MG63 (cell line): ENCODE results near the gene CDC45. TPM values are rescaled to one million over a fixed set of nuclear protein-coding genes. Genes with fewer than 3 reads are reported as not detected.
"Not testable (repeated sequence)": the region's sequence is repeated elsewhere in the genome, so short reads cannot be mapped to it uniquely, and the experiment has no call there.

Experiments
- DNase-seq: peaks from one replicate; pipeline ENCODE4 v3.0.0-alpha.2; 2020
- H3K27me3 ChIP-seq: fragments of 250-450 bp; sonication (Bioruptor Pico); 2 replicates; pipeline ENCODE4 v1.5.1; 2020; ENCODE audit warnings: mild to moderate bottlenecking, moderate library complexity
- H3K36me3 ChIP-seq: fragments of 250-450 bp; sonication (Bioruptor Pico); 2 replicates; pipeline ENCODE4 v1.5.1; 2020; ENCODE audit warnings: mild to moderate bottlenecking, moderate library complexity
- H3K4me3 ChIP-seq: fragments of 250-450 bp; sonication (Bioruptor Pico); 2 replicates; pipeline ENCODE4 v1.5.1; 2020; ENCODE audit warnings: mild to moderate bottlenecking, moderate library complexity
- H3K9me3 ChIP-seq: fragments of 250-450 bp; sonication (Bioruptor Pico); 2 replicates; pipeline ENCODE4 v1.5.1; 2020; ENCODE audit warnings: mild to moderate bottlenecking, moderate library complexity
- total RNA-seq: library from RNA; depleted of rRNA; stranded (reverse); fragments of >200 nt; shearing (Covaris generic); gene quantifications from 2 replicates; pipeline ENCODE4 v1.2.3, GENCODE V29; 2014; ENCODE audit warnings: low replicate concordance

The CDC45 gene
- total RNA-seq, 1 experiment from 2014 or later: 81.8 TPM

- no peaks in the 10 kb centered on the region for H3K27me3 ChIP-seq
- no peak overlapping the region for H3K4me3 ChIP-seq
- no peaks in the 10 kb centered on the region for H3K9me3 ChIP-seq
- no peaks in the 10 kb centered on the region; the same call in 1 of the 2 replicates for H3K36me3 ChIP-seq
- DNase-seq: no peak
Measured at GRCh38 chr22:19525116-19525660, 45.5 kb downstream of the CDC45 start.

- Histone ChIP-seq H3K36me3 (no peaks in the 10 kb centered on the region; the same call in 1 of the 2 replicates), H3K9me3 (no peaks in the 10 kb centered on the region), H3K4me3 (no peak overlapping the region), H3K27me3 (no peaks in the 10 kb centered on the region)
- no peak for DNase-seq
Measured at GRCh38 chr22:19525666-19526065, 45.9 kb downstream of the CDC45 start.

GRCh38 chr22:19526076-19526701 lies 46.5 kb downstream of the CDC45 start:
- Histone ChIP-seq H3K4me3 (no peak overlapping the region), H3K9me3 (no peaks in the 10 kb centered on the region), H3K36me3 (no peaks in the 10 kb centered on the region; the same call in 1 of the 2 replicates), H3K27me3 (no peaks in the 10 kb centered on the region)
- no peak for DNase-seq

GRCh38 chr22:19526702-19527111 lies 47.0 kb downstream of the CDC45 start:
- DNase-seq: no peak
- H3K27me3 ChIP-seq: no peaks in the 10 kb centered on the region
- no peak overlapping the region for H3K4me3 ChIP-seq
- no peaks in the 10 kb centered on the region for H3K9me3 ChIP-seq
- no peaks in the 10 kb centered on the region for H3K36me3 ChIP-seq

- no peak for DNase-seq
- H3K27me3 ChIP-seq: no peaks in the 10 kb centered on the region
- H3K36me3 ChIP-seq: no peaks in the 10 kb centered on the region
- no peak overlapping the region for H3K4me3 ChIP-seq
- H3K9me3 ChIP-seq: no peaks in the 10 kb centered on the region
Measured at GRCh38 chr22:19527321-19527721, 47.6 kb downstream of the CDC45 start.

- no peak overlapping the region for H3K4me3 ChIP-seq
- DNase-seq: peak; percentile 76
- H3K36me3 ChIP-seq: no peaks in the 10 kb centered on the region
Measured at GRCh38 chr22:19527861-19528417, 48.2 kb downstream of the CDC45 start.

GRCh38 chr22:19529811-19530210 lies 50.1 kb downstream of the CDC45 start:
- no peak overlapping the region for H3K4me3 ChIP-seq
- H3K27me3 ChIP-seq: no peaks in the 10 kb centered on the region
- H3K9me3 ChIP-seq: no peaks in the 10 kb centered on the region
- H3K36me3 ChIP-seq: no peaks in the 10 kb centered on the region
- no peak for DNase-seq

More at GRCh38 chr22:19527861-19528417, 48.2 kb downstream of the CDC45 start:
- Histone ChIP-seq H3K9me3 (no peaks in the 10 kb centered on the region), H3K27me3 (no peaks in the 10 kb centered on the region)

- DNase-seq: no peak
- H3K9me3 ChIP-seq: no peaks in the 10 kb centered on the region
- H3K4me3 ChIP-seq: no peak overlapping the region
- no peaks in the 10 kb centered on the region for H3K27me3 ChIP-seq
- H3K36me3 ChIP-seq: no peaks in the 10 kb centered on the region
Measured at GRCh38 chr22:19530751-19531150, 51.0 kb downstream of the CDC45 start.

- H3K27me3 ChIP-seq, H3K9me3 ChIP-seq, H3K36me3 ChIP-seq, H3K4me3 ChIP-seq, DNase-seq: not testable (repeated sequence)
Measured at GRCh38 chr22:19531327-19531726, 51.6 kb downstream of the CDC45 start.

- Histone ChIP-seq H3K27me3 (no peaks in the 10 kb centered on the region), H3K36me3 (no peaks in the 10 kb centered on the region), H3K9me3 (no peaks in the 10 kb centered on the region), H3K4me3 (no peak overlapping the region)
- DNase-seq: no peak
Measured at GRCh38 chr22:19533049-19533626, 53.4 kb downstream of the CDC45 start.

- Histone ChIP-seq H3K36me3 (no peaks in the 10 kb centered on the region), H3K4me3 (no peak overlapping the region), H3K9me3 (no peaks in the 10 kb centered on the region), H3K27me3 (no peaks in the 10 kb centered on the region)
- DNase-seq: no peak
Measured at GRCh38 chr22:19533857-19534256, 54.1 kb downstream of the CDC45 start.

GRCh38 chr22:19535001-19535400 lies 55.3 kb downstream of the CDC45 start:
- Histone ChIP-seq H3K9me3 (no peaks in the 10 kb centered on the region), H3K36me3 (no peaks in the 10 kb centered on the region), H3K4me3 (no peak overlapping the region), H3K27me3 (no peaks in the 10 kb centered on the region)
- DNase-seq: no peak

- H3K36me3 ChIP-seq: no peaks in the 10 kb centered on the region
- H3K4me3 ChIP-seq: no peak overlapping the region
- no peaks in the 10 kb centered on the region for H3K9me3 ChIP-seq
- no peak for DNase-seq
- peaks cover 3% of the 10 kb centered on the region; the same call in 1 of the 2 replicates for H3K27me3 ChIP-seq
Measured at GRCh38 chr22:19536564-19536963, 56.8 kb downstream of the CDC45 start.

GRCh38 chr22:19537941-19538488 lies 58.3 kb downstream of the CDC45 start:
- H3K9me3 ChIP-seq: no peaks in the 10 kb centered on the region
- H3K36me3 ChIP-seq: no peaks in the 10 kb centered on the region
- no peak overlapping the region for H3K4me3 ChIP-seq
- DNase-seq: no peak
- H3K27me3 ChIP-seq: peaks cover 3% of the 10 kb centered on the region; the same call in 1 of the 2 replicates

GRCh38 chr22:19540394-19540793 lies 60.7 kb downstream of the CDC45 start:
- DNase-seq: no peak
- Histone ChIP-seq H3K27me3 (peaks cover 3% of the 10 kb centered on the region; the same call in 1 of the 2 replicates), H3K4me3 (no peak overlapping the region), H3K9me3 (no peaks in the 10 kb centered on the region), H3K36me3 (no peaks in the 10 kb centered on the region)

- Histone ChIP-seq H3K9me3 (no peaks in the 10 kb centered on the region), H3K27me3 (peaks cover 3% of the 10 kb centered on the region; the same call in 1 of the 2 replicates), H3K4me3 (no peak overlapping the region), H3K36me3 (no peaks in the 10 kb centered on the region)
- DNase-seq: no peak
Measured at GRCh38 chr22:19543970-19544708, 64.4 kb downstream of the CDC45 start.

GRCh38 chr22:19545935-19546207 lies 66.2 kb downstream of the CDC45 start:
- no peaks in the 10 kb centered on the region for H3K36me3 ChIP-seq
- H3K9me3 ChIP-seq: no peaks in the 10 kb centered on the region
- H3K4me3 ChIP-seq: no peak overlapping the region
- no peak for DNase-seq
- H3K27me3 ChIP-seq: no peaks in the 10 kb centered on the region
